Sigmoid colon (tissue), 7 donors: ENCODE results near the gene RABEP2. TPM values are rescaled to one million over a fixed set of nuclear protein-coding genes. Genes with fewer than 3 reads are reported as not detected.
A peak's percentile ranks its signal among the peaks of the same experiment; 100 is the strongest.
"Not testable (repeated sequence)": the region's sequence is repeated elsewhere in the genome, so short reads cannot be mapped to it uniquely, and the experiment has no call there.

Experiments used
- DNase-seq: peaks from one replicate; pipeline ENCODE4 v3.0.0-alpha.2; 2019
- H3K27ac ChIP-seq, 4 donors: fragments of 200-600 bp; sonication (generic); one replicate each; pipeline ENCODE4 v1.5.1; 2016 to 2019; ENCODE audit warnings: mild to moderate bottlenecking in 1 of 4
- H3K27me3 ChIP-seq, 3 donors: fragments of 200-600 bp; sonication (generic); one replicate each; pipeline ENCODE4 v1.5.1; 2019; ENCODE audit warnings: mild to moderate bottlenecking in 1 of 3
- H3K36me3 ChIP-seq, 4 donors: fragments of 200-600 bp; sonication (generic); one replicate each; pipeline ENCODE4 v1.5.1; 2016 to 2019
- H3K4me1 ChIP-seq, 4 donors: fragments of 200-600 bp; sonication (generic); one replicate each; pipeline ENCODE4 v1.5.1; 2017 to 2019
- H3K4me3 ChIP-seq, 4 donors: fragments of 200-600 bp; sonication (generic); one replicate each; pipeline ENCODE4 v1.5.1; 2017 to 2019; ENCODE audit warnings: mild to moderate bottlenecking in 2 of 4, moderate library complexity in 1 of 4
- H3K9me3 ChIP-seq, 4 donors: fragments of 200-600 bp in 3 of 4; sonication (generic) in 3 of 4; one replicate each; pipeline versions ENCODE4 v1.5.1 to v1.6.1; 2013 to 2019
- CTCF ChIP-seq, 4 experiments: fragments of 450-650 bp in 3 of 4; fragments of 200-600 bp in 1 of 4; IDR thresholded peaks; one replicate each; pipeline ENCODE4 v1.5.1; 2016 to 2019; ENCODE audit warnings: antibody characterized with exemption in 4 of 4, mild to moderate bottlenecking in 3 of 4, moderate library complexity in 2 of 4
- EP300 ChIP-seq, 4 donors: sonication (generic); formaldehyde crosslinking; IDR thresholded peaks; one replicate each; pipeline ENCODE4 v1.6.1; 2017; ENCODE audit warnings: antibody characterized with exemption in 4 of 4
- POLR2A ChIP-seq, 2 donors: fragments of 450-650 bp; IDR thresholded peaks; one replicate each; pipeline ENCODE4 v1.6.1; 2016; ENCODE audit warnings: antibody characterized with exemption in 2 of 2, mild to moderate bottlenecking in 2 of 2, moderate library complexity in 2 of 2
- POLR2AphosphoS5 ChIP-seq, 4 donors: sonication (generic); formaldehyde crosslinking; IDR thresholded peaks; one replicate each; pipeline ENCODE4 v1.6.1; 2017; ENCODE audit warnings: antibody characterized with exemption in 4 of 4
- WGBS, 2 donors: extraction: QIAGEN DNeasy Blood & Tissue Kit; methylation state at CpG; one replicate each; pipeline ENCODE4 v1.1.7; 2013; 5-methylcytosine and 5-hydroxymethylcytosine counted together
- intact Hi-C: fragments of 100-400 bp; cut with DNase I; formaldehyde crosslinking; loops from one replicate; pipeline ENCODE4 v1.15.1; 2023
- polyA plus RNA-seq, 3 donors: library from polyadenylated mRNA; stranded (reverse); fragments of 200-250 nt; gene quantifications; one replicate each; pipeline ENCODE4 v1.2.3, GENCODE V29; 2013
- total RNA-seq, 4 donors: library from RNA; depleted of rRNA; stranded (reverse); fragments of >200 nt; gene quantifications; one replicate each; pipeline ENCODE4 v1.1.0, GENCODE V29; 2016
- donor health status: healthy with polysubstance abuse.
- donor health status: Bipolar disorder and iron deficiency.
- donor health status: healthy.

Gene RABEP2
- total and polyA plus RNA-seq, 7 donors, result 9.9 to 48.7 (median 30.0) TPM

- no peak overlapping the region for H3K4me3 ChIP-seq
- intact Hi-C loops, result no loop called here
- WGBS, 2 donors, result 77 to 87% methylated on average over 18 of the region's 18 CpGs
- H3K27ac ChIP-seq, result no peak overlapping the region
- peaks cover 33 to 60% (median 43%) of the 10 kb centered on the region in 4 donors for H3K36me3 ChIP-seq
- peak in 3 of 4 experiments; percentile 37 to 64 (median 39) for TF ChIP-seq CTCF (IDR thresholded peaks at IDR 0.05)
- TF ChIP-seq POLR2AphosphoS5 (IDR thresholded peaks at IDR 0.05), result no peak
- no peaks in the 10 kb centered on the region for H3K9me3 ChIP-seq
- DNase-seq, result no peak
- H3K4me1 ChIP-seq, result no peaks in the 10 kb centered on the region
- no peaks in the 10 kb centered on the region for H3K27me3 ChIP-seq
Measured at GRCh38 chr16:28873543-28874201, 51.4 kb downstream of the RABEP2 start.

- WGBS, 2 donors, result 89 to 91% methylated on average over 15 of the region's 15 CpGs
Measured at GRCh38 chr16:28872952-28873351, 52.1 kb downstream of the RABEP2 start.

GRCh38 chr16:28869201-28869600, 55.8 kb downstream of the RABEP2 start:
- peaks cover 36 to 79% (median 58%) of the 10 kb centered on the region in 4 donors for H3K36me3 ChIP-seq

More at GRCh38 chr16:28872952-28873351, 52.1 kb downstream of the RABEP2 start:
- H3K4me3 ChIP-seq, result no peak overlapping the region
- H3K4me1 ChIP-seq, result no peaks in the 10 kb centered on the region
- peaks cover 36 to 67% (median 50%) of the 10 kb centered on the region in 4 donors for H3K36me3 ChIP-seq
- no peak for TF ChIP-seq POLR2A (IDR thresholded peaks at IDR 0.05)
- no peak for TF ChIP-seq EP300 (IDR thresholded peaks at IDR 0.05)
- TF ChIP-seq POLR2AphosphoS5 (IDR thresholded peaks at IDR 0.05), result no peak
- no peak for TF ChIP-seq CTCF (IDR thresholded peaks at IDR 0.05)
- no peak for DNase-seq
- intact Hi-C loops, result no loop called here
- no peaks in the 10 kb centered on the region for H3K9me3 ChIP-seq
- H3K27ac ChIP-seq, result no peak overlapping the region
- no peaks in the 10 kb centered on the region for H3K27me3 ChIP-seq

GRCh38 chr16:28867646-28868045, 57.4 kb downstream of the RABEP2 start:
- H3K27me3 ChIP-seq, H3K27ac ChIP-seq, intact Hi-C loops, H3K4me3 ChIP-seq, DNase-seq, H3K9me3 ChIP-seq: not testable (repeated sequence)
- WGBS, 2 donors, result 93 to 94% methylated on average over 9 of the region's 9 CpGs
- Histone ChIP-seq H3K4me1 (peaks cover 0 to 26% (median 25%) of the 10 kb centered on the region in 4 donors), H3K36me3 (peaks cover 36 to 63% (median 52%) of the 10 kb centered on the region in 4 donors)

More at GRCh38 chr16:28869201-28869600, 55.8 kb downstream of the RABEP2 start:
- 95 to 96% methylated on average over 11 of the region's 11 CpGs for WGBS, 2 donors
- Histone ChIP-seq H3K4me3 (no peak overlapping the region), H3K4me1 (peaks cover 0 to 23% (median 21%) of the 10 kb centered on the region in 4 donors), H3K9me3 (no peaks in the 10 kb centered on the region), H3K27me3 (no peaks in the 10 kb centered on the region), H3K27ac (no peak overlapping the region)
- DNase-seq, result no peak
- intact Hi-C loops, result no loop called here
- no peak for TF ChIP-seq POLR2AphosphoS5 (IDR thresholded peaks at IDR 0.05)
- TF ChIP-seq CTCF (IDR thresholded peaks at IDR 0.05), result no peak
- TF ChIP-seq POLR2A (IDR thresholded peaks at IDR 0.05), result no peak
- TF ChIP-seq EP300 (IDR thresholded peaks at IDR 0.05), result no peak

- no peak for TF ChIP-seq CTCF (IDR thresholded peaks at IDR 0.05)
- TF ChIP-seq POLR2AphosphoS5 (IDR thresholded peaks at IDR 0.05), result no peak
- no peak for TF ChIP-seq EP300 (IDR thresholded peaks at IDR 0.05)
- TF ChIP-seq POLR2A (IDR thresholded peaks at IDR 0.05), result no peak
- WGBS, 2 donors, result 94 to 95% methylated on average over 13 of the region's 13 CpGs
- Histone ChIP-seq H3K36me3 (peaks cover 36 to 59% (median 48%) of the 10 kb centered on the region in 4 donors), H3K4me3 (no peak overlapping the region), H3K27ac (no peak overlapping the region), H3K4me1 (peaks cover 0 to 30% (median 27%) of the 10 kb centered on the region in 4 donors), H3K27me3 (no peaks in the 10 kb centered on the region), H3K9me3 (no peaks in the 10 kb centered on the region)
- DNase-seq, result no peak
- intact Hi-C loops, result no loop called here
Measured at GRCh38 chr16:28867241-28867640, 57.8 kb downstream of the RABEP2 start.
